HG03135 (cell line): ENCODE data around the gene KCTD16.

Experiments used
- ATAC-seq: cut with Tn5 transposase; IDR thresholded peaks from one replicate; pipeline ENCODE4 v1.9.1; 2021; ENCODE audit warnings: mild to moderate bottlenecking, moderate library complexity; ENCODE audit not compliant: unreplicated experiment

The KCTD16 gene

GRCh38 chr5:144162686-144163085 is 8.0 kb upstream of the KCTD16 start:
- ATAC-seq: no peak

DNA sequence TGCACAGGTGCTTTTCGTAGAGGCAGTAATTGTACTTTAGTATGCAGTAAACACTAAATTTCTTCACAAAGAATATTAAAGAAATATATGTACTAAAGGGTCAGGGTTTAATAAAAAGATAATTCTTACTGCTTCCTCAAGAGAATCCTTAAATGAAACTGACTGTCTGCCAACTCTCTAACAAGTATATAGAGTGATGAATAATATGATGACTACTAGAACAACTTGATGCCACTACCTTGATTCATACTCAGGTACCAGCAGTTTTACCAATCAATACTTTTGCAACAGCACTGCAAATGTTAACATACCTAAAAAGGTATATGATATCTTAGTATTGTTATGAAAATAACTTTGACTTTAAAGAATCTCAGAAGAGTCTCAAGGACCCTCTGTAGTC is 4.0 kb upstream of the KCTD16 start:
- ATAC-seq: no peak

- ATAC-seq: no peak
Measured at GRCh38 chr5:144167998-144168397, 2.7 kb upstream of the KCTD16 start.

DNA sequence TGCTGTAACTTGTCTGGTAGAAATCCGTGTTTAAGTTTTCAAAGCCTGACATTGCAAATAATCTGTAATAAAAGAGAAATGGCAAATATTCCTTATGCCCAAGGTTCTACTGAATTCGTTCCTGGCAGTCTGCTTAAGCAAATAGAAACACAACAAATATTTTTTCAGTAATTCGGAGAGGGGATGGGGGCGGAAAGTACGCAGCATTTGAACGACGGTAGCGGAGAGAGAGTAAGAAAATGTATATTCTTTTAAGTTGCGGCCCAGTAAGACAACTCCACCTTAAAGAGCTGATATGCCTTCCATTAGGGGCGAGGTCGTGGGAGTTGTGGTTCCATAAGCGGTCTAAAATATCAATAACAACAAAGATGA is 783 bp upstream of the KCTD16 start:
- peak; percentile 0 for ATAC-seq

DNA sequence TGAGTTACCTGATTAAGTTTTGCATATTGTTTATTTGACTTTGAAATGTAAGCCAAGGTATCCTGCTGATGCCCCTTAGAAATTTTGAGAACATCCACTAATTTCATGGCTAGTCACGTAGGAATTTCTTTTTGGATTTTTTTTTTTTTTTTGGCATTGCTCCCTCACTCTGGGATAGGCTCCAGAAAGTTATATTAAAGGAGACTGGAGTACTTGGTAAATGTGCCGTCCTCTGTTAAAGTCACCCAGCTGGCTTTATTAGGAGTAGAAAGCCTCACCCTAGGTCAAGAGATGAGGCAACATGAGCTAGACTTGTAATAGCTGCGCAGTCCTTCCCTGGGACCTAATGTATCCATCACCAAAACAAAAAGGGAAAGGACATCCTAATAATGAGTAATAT is 3.1 kb downstream of the KCTD16 start:
- ATAC-seq: no peak

DNA sequence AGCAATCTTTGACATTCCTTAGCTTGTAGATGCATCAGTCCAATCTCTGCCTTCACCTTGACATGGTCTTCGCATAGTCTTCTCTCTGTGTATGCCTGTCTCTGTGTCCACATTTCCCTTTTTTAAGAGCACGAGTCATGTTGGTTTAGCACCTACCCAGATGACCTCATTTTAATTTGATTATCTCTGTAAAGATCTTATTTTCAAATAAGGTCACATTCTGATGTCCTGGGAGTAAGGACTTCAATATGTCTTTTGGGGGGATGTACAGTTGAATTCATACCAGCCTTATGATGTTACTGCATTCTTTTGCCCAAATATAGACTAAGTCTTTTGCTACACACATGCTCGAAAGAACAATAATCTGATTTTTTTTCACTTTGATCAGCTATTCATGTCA is 6.9 kb downstream of the KCTD16 start:
- no peak for ATAC-seq

- ATAC-seq: no peak
Measured at GRCh38 chr5:144179226-144179625, 8.6 kb downstream of the KCTD16 start.

DNA sequence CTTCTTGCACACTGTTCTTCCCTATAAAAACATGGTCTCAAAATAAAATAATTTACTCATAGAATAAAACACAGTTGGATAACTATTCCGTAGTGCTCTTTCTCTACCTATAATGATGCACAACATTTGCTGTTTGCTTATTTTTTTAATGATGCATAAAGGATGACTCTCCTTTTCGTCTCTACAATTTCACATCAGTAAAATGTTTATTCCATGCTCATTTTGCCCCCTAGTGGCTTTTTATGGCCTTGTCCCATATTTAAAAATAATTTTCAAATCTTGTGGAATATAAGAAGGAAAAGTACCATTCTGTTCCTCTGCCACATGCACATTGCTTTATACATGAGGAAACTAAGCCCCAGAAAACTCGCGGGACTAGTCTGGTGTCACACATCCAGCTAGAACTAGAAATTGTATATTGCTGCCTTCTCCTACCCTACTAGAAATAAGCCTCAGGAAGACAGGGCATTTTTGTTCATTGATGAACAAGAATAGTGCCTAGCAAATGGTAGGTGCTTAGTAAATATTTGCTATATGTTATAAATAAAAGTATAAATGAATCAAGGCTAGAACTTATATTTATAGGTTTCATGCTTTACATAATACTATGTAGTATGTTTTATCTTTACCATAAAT is 12.7 kb downstream of the KCTD16 start:
- no peak for ATAC-seq

- ATAC-seq: peak; percentile 80
Measured at GRCh38 chr5:144187699-144188294, 17.1 kb downstream of the KCTD16 start.

DNA sequence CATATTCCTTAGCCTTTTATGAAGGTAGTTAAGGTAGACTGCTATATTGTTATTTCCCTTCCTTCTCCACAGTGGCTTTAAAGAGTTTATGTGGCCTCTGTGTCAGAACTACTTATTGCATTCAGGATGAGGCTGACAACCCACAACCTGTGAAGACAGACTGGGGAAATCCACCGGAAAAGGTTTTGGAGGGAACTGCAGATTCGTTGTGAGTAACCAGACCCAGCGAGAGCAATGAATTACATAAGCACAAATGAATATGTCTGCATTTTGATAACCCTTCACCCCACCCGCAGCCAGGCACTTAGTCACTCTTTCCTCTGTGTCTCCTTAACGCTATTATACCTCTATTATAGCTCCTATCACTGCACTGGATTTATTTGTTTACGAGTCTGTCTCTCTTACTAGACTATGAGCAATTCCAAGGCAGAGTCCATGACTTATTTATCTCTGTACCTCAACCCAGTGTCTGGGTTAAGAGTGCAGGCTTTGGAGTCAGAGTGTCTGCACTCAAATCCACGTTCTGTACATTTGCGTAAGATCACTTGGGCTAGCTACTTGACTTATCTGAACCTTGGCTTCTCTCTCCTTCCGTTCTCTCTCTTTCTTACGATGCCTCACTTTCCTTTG is 19.2 kb downstream of the KCTD16 start:
- ATAC-seq: no peak

DNA sequence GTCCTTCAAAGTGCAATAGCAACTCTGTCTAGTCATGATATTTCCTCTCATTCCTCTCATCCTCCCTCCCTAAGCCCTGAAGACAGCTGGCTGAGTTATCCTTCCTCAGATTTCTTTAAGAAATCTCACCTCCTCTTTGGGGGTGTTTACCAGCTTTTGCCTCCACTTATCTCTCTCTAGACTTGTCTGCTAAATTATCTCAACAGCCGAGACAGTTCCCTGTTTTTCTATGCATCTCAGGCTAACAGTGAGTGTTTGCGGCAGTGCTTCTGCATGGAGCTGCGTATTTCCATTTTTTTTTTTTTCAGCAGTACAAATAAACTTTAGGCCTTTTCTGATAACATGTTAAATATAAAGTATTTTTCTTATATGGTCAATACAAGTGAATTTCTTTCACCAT is 20.9 kb downstream of the KCTD16 start:
- ATAC-seq: no peak

GRCh38 chr5:144191998-144192397 is 21.3 kb downstream of the KCTD16 start:
- peak; percentile 92 for ATAC-seq

GRCh38 chr5:144192661-144193060 is 22.0 kb downstream of the KCTD16 start:
- no peak for ATAC-seq

- no peak for ATAC-seq
Measured at GRCh38 chr5:144194144-144194543, 23.5 kb downstream of the KCTD16 start.

DNA sequence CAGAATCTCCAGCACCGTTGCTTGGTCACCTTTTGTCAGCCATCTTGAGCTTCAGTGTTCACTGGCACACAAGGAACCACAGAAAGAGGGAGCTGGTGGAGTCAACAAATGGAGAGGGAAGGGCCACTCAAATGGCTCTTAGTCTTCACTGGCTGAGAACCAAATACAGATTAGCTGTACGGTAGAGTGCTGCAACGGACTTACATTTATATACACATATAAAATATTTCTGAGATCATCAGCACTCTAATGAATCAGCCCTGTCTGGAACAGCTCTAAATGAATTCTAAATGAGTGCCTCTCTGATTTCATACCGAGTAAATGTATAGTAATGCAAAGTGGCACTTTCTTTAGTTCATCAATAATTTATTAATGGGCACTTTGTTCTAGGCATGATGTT is 24.8 kb downstream of the KCTD16 start:
- ATAC-seq: no peak

- no peak for ATAC-seq
Measured at GRCh38 chr5:144196612-144197011, 25.9 kb downstream of the KCTD16 start.

- ATAC-seq: no peak
Measured at GRCh38 chr5:144198386-144198785, 27.7 kb downstream of the KCTD16 start.

DNA sequence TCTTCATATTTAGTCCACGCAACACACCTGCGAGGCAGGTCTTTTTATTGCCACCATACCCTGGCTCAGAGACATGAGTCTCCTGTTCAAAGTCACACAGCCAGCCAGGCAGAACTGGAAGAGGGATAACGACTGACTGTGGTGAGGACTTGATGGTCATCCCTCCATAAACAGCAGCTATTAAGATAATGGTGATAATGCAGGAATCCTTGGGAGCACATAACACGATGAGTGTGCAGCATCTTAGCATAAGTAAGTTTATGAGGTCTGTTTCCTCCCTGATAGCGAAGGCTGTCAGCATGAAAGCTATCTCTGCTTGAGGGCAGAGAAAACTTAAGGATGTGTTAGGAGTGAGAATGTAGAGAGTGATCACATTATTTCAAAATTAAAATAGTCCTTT is 30.9 kb downstream of the KCTD16 start:
- no peak for ATAC-seq

DNA sequence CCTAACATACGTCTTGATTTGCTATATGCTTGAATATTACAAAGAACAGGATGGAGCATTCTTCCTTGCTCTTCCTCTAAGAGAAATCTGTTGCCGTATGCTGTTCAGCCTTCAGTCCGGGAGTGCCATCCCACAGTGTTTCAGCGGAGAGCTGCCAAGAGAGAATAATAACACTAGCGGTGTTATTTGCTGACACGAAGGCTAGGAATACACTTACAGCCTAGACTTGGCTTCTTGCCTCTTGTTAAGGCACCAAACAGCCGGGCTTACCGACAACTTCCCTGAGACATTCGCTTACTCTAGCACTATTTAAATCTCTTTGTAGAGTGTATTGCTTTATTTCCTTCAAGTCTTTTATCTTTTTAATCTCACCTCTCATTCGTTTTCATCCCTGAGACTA is 31.4 kb downstream of the KCTD16 start:
- ATAC-seq: no peak

DNA sequence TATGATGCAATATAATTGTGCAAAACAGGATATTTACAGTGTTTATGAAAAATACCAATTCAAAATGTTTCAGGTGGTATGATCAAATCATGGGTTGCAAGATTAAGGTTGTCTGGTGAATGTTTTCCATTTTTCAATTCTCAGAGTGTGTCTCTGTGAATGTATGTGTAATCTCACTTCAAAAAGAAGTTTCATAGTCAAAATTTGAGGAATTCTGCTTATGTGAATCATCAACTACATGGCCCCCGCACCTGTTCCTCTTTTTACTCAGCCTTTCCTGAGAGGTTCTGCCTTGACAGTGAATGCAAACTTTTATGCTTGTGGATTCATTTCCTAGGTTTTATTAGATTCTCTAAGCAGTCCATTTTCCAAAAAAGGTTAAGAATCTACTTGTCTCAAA is 32.1 kb downstream of the KCTD16 start:
- ATAC-seq: no peak

DNA sequence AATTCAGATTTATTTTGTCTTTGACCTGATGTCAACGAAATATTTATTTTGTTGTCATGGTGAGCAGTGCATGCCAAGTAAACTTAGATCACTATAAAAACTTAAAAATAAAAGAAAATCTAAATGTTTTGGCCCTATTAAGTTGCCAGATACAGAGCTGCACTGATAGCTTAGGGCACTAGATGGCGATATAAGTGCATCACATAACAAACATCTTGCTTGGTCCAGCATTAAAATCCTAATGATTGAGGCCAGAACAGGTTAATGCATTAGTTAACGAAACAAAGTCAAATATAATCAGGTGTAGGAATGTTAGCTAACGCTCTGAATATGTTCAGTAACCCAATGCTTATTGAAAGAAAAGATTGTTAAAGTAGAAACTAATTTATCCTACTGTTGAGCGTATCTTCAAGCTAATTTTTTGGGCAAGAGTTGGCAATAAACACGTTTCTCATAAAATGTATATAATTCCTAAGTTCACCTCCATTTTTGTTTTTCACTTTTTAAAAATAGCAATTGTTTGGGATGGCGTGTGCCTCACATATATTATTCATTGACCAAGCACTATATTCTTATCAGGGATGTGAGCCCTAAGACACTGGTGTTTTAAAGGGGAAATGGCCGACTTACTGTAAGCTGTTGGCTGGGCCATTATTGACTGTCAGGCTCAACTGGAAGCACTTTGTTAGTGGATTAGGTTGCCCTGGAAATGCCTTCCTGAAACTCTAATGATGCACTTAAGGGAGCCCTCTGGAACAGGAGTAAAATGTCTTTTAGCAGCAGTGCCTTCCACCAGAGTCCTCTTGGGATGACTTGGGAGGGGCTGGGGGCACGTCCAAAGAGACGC is 33.3 kb downstream of the KCTD16 start:
- peak; percentile 82 for ATAC-seq

GRCh38 chr5:144205141-144205551 is 34.5 kb downstream of the KCTD16 start:
- no peak for ATAC-seq
